Embryonic facial prominence (tissue), 1 donor: ENCODE results near the gene CFAP20DC.

Source experiments
- DNase-seq: peaks from one replicate; pipeline ENCODE4 v3.0.0-alpha.2; 2016; ENCODE audit errors: extremely low spot score

Gene CFAP20DC

GRCh38 chr3:58801541-58801940, 248.3 kb downstream of the CFAP20DC start:
- no peak for DNase-seq

GRCh38 chr3:58800940-58801339, 248.9 kb downstream of the CFAP20DC start:
- DNase-seq: no peak

GRCh38 chr3:58800032-58800431, 249.8 kb downstream of the CFAP20DC start:
- no peak for DNase-seq

- no peak for DNase-seq
Observed at GRCh38 chr3:58799271-58799670, 250.6 kb downstream of the CFAP20DC start.

GRCh38 chr3:58798312-58798711, 251.5 kb downstream of the CFAP20DC start:
- DNase-seq: no peak

- DNase-seq: no peak
Observed at GRCh38 chr3:58794750-58795149, 255.1 kb downstream of the CFAP20DC start.

GRCh38 chr3:58793938-58794337, 255.9 kb downstream of the CFAP20DC start:
- DNase-seq: no peak

GRCh38 chr3:58792921-58793451, 256.8 kb downstream of the CFAP20DC start:
- DNase-seq: no peak

- DNase-seq: no peak
Observed at GRCh38 chr3:58789385-58789784, 260.4 kb downstream of the CFAP20DC start.

GRCh38 chr3:58784888-58785287, 264.9 kb downstream of the CFAP20DC start:
- no peak for DNase-seq

- no peak for DNase-seq
Observed at GRCh38 chr3:58784425-58784824, 265.4 kb downstream of the CFAP20DC start.

GRCh38 chr3:58783845-58784244, 266.0 kb downstream of the CFAP20DC start:
- DNase-seq: no peak

- DNase-seq: no peak
Observed at GRCh38 chr3:58779934-58780333, 269.9 kb downstream of the CFAP20DC start.

- DNase-seq: no peak
Observed at GRCh38 chr3:58776231-58776630, 273.6 kb downstream of the CFAP20DC start.

- no peak for DNase-seq
Observed at GRCh38 chr3:58772462-58772861, 277.4 kb downstream of the CFAP20DC start.

GRCh38 chr3:58769065-58769464, 280.8 kb downstream of the CFAP20DC start:
- DNase-seq: no peak

GRCh38 chr3:58766587-58767282, 283.1 kb downstream of the CFAP20DC start:
- no peak for DNase-seq

GRCh38 chr3:58755150-58755549, 294.7 kb downstream of the CFAP20DC start:
- DNase-seq: no peak

- DNase-seq: no peak
Observed at GRCh38 chr3:58754074-58754473, 295.8 kb downstream of the CFAP20DC start.

- no peak for DNase-seq
Observed at GRCh38 chr3:58751882-58752567, 297.8 kb downstream of the CFAP20DC start.

GRCh38 chr3:58751235-58751634, 298.6 kb downstream of the CFAP20DC start:
- DNase-seq: no peak

GRCh38 chr3:58749948-58750347, 299.9 kb downstream of the CFAP20DC start:
- DNase-seq: no peak

GRCh38 chr3:58748024-58748423, 301.8 kb downstream of the CFAP20DC start:
- DNase-seq: no peak
